Ovary (tissue), 9 donors: ENCODE results near the gene EHBP1. TPM values are rescaled to one million over a fixed set of nuclear protein-coding genes. Genes with fewer than 3 reads are reported as not detected.

Experiments
- DNase-seq, 5 donors: peaks; one replicate each; pipeline ENCODE4 v3.0.0-alpha.2; 2019 to 2020
- H3K27ac ChIP-seq, 2 donors: fragments of 200-600 bp; one replicate each; pipeline versions ENCODE4 v1.5.1 to v1.8.0; 2019 to 2022
- H3K27me3 ChIP-seq: fragments of 200-600 bp; one replicate; pipeline ENCODE4 v1.8.0; 2022
- H3K36me3 ChIP-seq: fragments of 200-600 bp; sonication (generic); one replicate; pipeline ENCODE4 v1.5.1; 2019
- H3K4me1 ChIP-seq: one replicate; pipeline ENCODE4 v1.8.1; 2013; ENCODE audit warnings: mild to moderate bottlenecking, moderate library complexity; ENCODE audit not compliant: insufficient read depth
- H3K4me3 ChIP-seq: fragments of 200-600 bp; sonication (generic); one replicate; pipeline ENCODE4 v1.5.1; 2017
- H3K9me3 ChIP-seq, 2 donors: fragments of 200-600 bp in 1 of 2; sonication (generic) in 1 of 2; one replicate each; pipeline versions ENCODE4 v1.5.1 to v1.8.1; 2013 to 2019; ENCODE audit warnings: mild to moderate bottlenecking in 1 of 2, moderate library complexity in 1 of 2
- EP300 ChIP-seq: sonication (generic); formaldehyde crosslinking; IDR thresholded peaks from one replicate; pipeline ENCODE4 v1.6.1; 2017; ENCODE audit warnings: antibody characterized with exemption
- POLR2A ChIP-seq: fragments of 450-650 bp; IDR thresholded peaks from one replicate; pipeline ENCODE4 v1.6.1; 2017; ENCODE audit warnings: antibody characterized with exemption, mild to moderate bottlenecking, moderate library complexity
- WGBS, 3 donors: extraction: QIAGEN DNeasy Blood & Tissue Kit in 1 of 3; methylation state at CpG; one replicate each; pipeline versions ENCODE4 v1.1.5 to v1.1.7; 2013 to 2017; 5-methylcytosine and 5-hydroxymethylcytosine counted together
- intact Hi-C, 4 donors: fragments of 100-400 bp; cut with DNase I; formaldehyde crosslinking; loops; one replicate each; pipeline versions ENCODE4 v1.11.0 to v1.15.1; 2022 to 2023
- polyA plus RNA-seq, 2 donors: library from polyadenylated mRNA; stranded (reverse); fragments of 200-250 nt in 1 of 2; fragments of 350-450 nt in 1 of 2; fragmentation: Illumina TruSeq in 1 of 2; extraction: RNeasy Lipid Tissue Mini Kit (QIAGEN cat#74804) in 1 of 2; gene quantifications; one replicate each; pipeline ENCODE4 v1.2.3, GENCODE V29; 2013 to 2014
- total RNA-seq, 7 donors: library from RNA; depleted of rRNA in 2 of 7; stranded (reverse); fragments of >200 nt in 2 of 7; fragmentation: NEBNext Ultra II Directional in 3 of 7; extraction: Animal tissue kit (Norgen Biotek cat#: 25700) in 3 of 7; gene quantifications; one replicate each; pipeline versions ENCODE4 v1.1.0 to v1.2.4, GENCODE V29; 2016 to 2023
- TF ChIP-seq, protein P1 (sequence below), 3 donors: fragments of 450-650 bp in 2 of 3; fragments of 200-600 bp in 1 of 3; IDR thresholded peaks; one replicate each; pipeline versions ENCODE4 v1.5.1 to v1.8.0; 2016 to 2022; ENCODE audit warnings: antibody characterized with exemption in 3 of 3, mild to moderate bottlenecking in 1 of 3
- donor health status: DM: no; HTN: no; CAD: no; lungs with moderate emphysema.
- donor health status: DM: no; HTN: no; CAD: no.
- donor health status: Bipolar disorder and iron deficiency.
- donor health status: DM: yes; HTN: yes; CAD: no.
- donor health status: DM: no; HTN: no; CAD: no.
- donor health status: DM: yes; HTN: yes; CAD: no.

The EHBP1 gene
- total and polyA plus RNA-seq, 9 donors = 56.3 to 185 (median 117) TPM

GRCh38 chr2:62908145-62908544 lies 202.6 kb downstream of the EHBP1 start:
- no peaks in the 10 kb centered on the region for H3K9me3 ChIP-seq
- intact Hi-C loops = no loop called here
- DNase-seq = no peak
- H3K4me1 ChIP-seq = peaks cover 3% of the 10 kb centered on the region
- no peaks in the 10 kb centered on the region for H3K36me3 ChIP-seq
- no peak overlapping the region for H3K27ac ChIP-seq
- H3K4me3 ChIP-seq = no peak overlapping the region
- no peaks in the 10 kb centered on the region for H3K27me3 ChIP-seq
- 93 to 96% (median 94%) methylated on average over 1 of the region's 1 CpG for WGBS, 3 donors
- TF ChIP-seq EP300 = no peak
- TF ChIP-seq, protein P1, sequence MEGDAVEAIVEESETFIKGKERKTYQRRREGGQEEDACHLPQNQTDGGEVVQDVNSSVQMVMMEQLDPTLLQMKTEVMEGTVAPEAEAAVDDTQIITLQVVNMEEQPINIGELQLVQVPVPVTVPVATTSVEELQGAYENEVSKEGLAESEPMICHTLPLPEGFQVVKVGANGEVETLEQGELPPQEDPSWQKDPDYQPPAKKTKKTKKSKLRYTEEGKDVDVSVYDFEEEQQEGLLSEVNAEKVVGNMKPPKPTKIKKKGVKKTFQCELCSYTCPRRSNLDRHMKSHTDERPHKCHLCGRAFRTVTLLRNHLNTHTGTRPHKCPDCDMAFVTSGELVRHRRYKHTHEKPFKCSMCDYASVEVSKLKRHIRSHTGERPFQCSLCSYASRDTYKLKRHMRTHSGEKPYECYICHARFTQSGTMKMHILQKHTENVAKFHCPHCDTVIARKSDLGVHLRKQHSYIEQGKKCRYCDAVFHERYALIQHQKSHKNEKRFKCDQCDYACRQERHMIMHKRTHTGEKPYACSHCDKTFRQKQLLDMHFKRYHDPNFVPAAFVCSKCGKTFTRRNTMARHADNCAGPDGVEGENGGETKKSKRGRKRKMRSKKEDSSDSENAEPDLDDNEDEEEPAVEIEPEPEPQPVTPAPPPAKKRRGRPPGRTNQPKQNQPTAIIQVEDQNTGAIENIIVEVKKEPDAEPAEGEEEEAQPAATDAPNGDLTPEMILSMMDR (IDR thresholded peaks at IDR 0.05) = no peak
- no peak for TF ChIP-seq POLR2A

DNA sequence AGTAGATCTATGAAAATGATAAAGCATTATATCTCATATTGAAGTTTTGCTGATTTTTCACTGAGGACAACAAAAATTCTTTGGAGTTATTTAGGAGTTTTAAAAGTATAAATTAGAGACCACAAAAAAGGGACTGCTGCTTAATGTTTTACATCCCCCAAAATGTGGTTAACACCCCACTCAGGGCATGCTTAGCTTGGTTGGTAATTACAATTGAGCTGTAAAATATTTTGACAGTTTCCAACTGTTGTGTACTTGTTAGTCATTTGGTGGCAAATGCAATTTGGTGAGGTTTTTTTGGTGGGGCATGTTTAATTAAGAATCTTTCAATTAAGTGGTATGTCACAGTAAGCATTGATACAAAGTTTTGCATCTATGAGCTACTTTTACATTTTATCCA lies 207.8 kb downstream of the EHBP1 start:
- no peak for DNase-seq
- intact Hi-C loops = no loop called here
- Histone ChIP-seq H3K4me3 (no peak overlapping the region), H3K27me3 (no peaks in the 10 kb centered on the region), H3K4me1 (no peaks in the 10 kb centered on the region), H3K27ac (no peak overlapping the region), H3K9me3 (no peaks in the 10 kb centered on the region), H3K36me3 (no peaks in the 10 kb centered on the region)
- TF ChIP-seq, protein P1 (IDR thresholded peaks at IDR 0.05) = no peak
- TF ChIP-seq EP300 = no peak
- TF ChIP-seq POLR2A = no peak

GRCh38 chr2:62919041-62919440 lies 213.5 kb downstream of the EHBP1 start:
- no peak overlapping the region for H3K4me3 ChIP-seq
- no peaks in the 10 kb centered on the region for H3K9me3 ChIP-seq
- no peaks in the 10 kb centered on the region for H3K36me3 ChIP-seq
- H3K27ac ChIP-seq = no peak overlapping the region
- H3K27me3 ChIP-seq = no peaks in the 10 kb centered on the region
- DNase-seq = no peak
- intact Hi-C loops = no loop called here
- no peaks in the 10 kb centered on the region for H3K4me1 ChIP-seq
- WGBS, 3 donors = 89 to 97% (median 97%) methylated on average over 2 of the region's 2 CpGs
- TF ChIP-seq POLR2A (no peak), EP300 (no peak)
- TF ChIP-seq, protein P1 (IDR thresholded peaks at IDR 0.05) = no peak

DNA sequence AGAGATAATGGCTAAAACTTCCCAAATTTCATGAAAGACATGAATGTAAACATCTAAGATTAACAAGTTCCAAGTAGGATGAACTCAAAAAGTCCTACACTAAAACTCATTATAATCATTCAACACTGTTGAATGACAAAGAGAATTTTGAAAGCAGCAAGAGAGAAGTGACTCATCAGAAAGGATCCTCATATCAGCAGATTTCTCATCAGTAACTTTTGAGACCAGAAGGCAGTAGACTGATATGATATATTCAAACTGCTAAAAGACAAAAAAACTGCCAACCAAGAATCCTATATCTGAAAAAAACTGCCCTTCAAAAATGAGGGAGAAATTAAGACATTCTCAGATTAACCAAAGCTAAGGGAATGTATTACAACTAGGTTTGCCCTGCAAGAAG lies 214.6 kb downstream of the EHBP1 start:
- Histone ChIP-seq H3K27ac (no peak overlapping the region), H3K27me3 (no peaks in the 10 kb centered on the region), H3K4me3 (no peak overlapping the region), H3K9me3 (no peaks in the 10 kb centered on the region), H3K36me3 (no peaks in the 10 kb centered on the region), H3K4me1 (no peaks in the 10 kb centered on the region)
- intact Hi-C loops = no loop called here
- TF ChIP-seq EP300 (no peak), POLR2A (no peak)
- TF ChIP-seq, protein P1 (IDR thresholded peaks at IDR 0.05) = no peak
- DNase-seq = no peak

GRCh38 chr2:62923242-62923641 lies 217.7 kb downstream of the EHBP1 start:
- intact Hi-C loops = no loop called here
- Histone ChIP-seq H3K27ac (no peak overlapping the region), H3K4me1 (no peaks in the 10 kb centered on the region), H3K36me3 (no peaks in the 10 kb centered on the region), H3K27me3 (no peaks in the 10 kb centered on the region), H3K9me3 (no peaks in the 10 kb centered on the region), H3K4me3 (no peak overlapping the region)
- DNase-seq = no peak
- TF ChIP-seq POLR2A = no peak
- TF ChIP-seq, protein P1 (IDR thresholded peaks at IDR 0.05) = no peak
- TF ChIP-seq EP300 = no peak
